Endothelial cell of umbilical vein (primary cell): ENCODE data around the gene DARS2. TPM values are rescaled to one million over a fixed set of nuclear protein-coding genes. Genes with fewer than 3 reads are reported as not detected.

Experiments
- BruUV-seq: library from RNA; stranded (reverse); fragments of 400-500 nt; replicated peaks from 2 replicates; lab custom pipeline; 2021; lab: Mats Ljungman, UMichigan
- CTCF ChIA-PET: fragments of 300-600, 350-600 bp; sonication (Branson Sonifier 250); formaldehyde crosslinking; loops from one replicate; lab custom pipeline; 2021; ENCODE audit warnings: antibody characterized with exemption, inconsistent platforms; lab: Charles Lee
- POLR2A ChIA-PET: fragments of 300-600, 350-600 bp; sonication (Branson Sonifier 250); formaldehyde crosslinking; loops from one replicate; lab custom pipeline; 2021; ENCODE audit warnings: antibody characterized with exemption, inconsistent platforms; lab: Charles Lee
- DNase-seq: peaks from one replicate; pipeline ENCODE4 v3.0.0-alpha.2; 2011; ENCODE audit warnings: low read depth, low spot score
- FAIRE-seq: peaks from 2 replicates; lab custom pipeline; 2011; peaks lifted over from hg19 to GRCh38; lab: Jason Lieb, UNC
- H2AFZ ChIP-seq: 2 replicates; pipeline ENCODE4 v1.6.0; 2012; ENCODE audit warnings: low read depth, low read length, control low read depth, inconsistent platforms
- H3K27ac ChIP-seq: 2 replicates; pipeline ENCODE4 v1.5.1; 2011; ENCODE audit warnings: low read depth, mild to moderate bottlenecking, control low read depth, low read length, moderate library complexity; ENCODE audit not compliant: insufficient read depth
- H3K27me3 ChIP-seq, 2 experiments: 2 replicates each; pipeline versions ENCODE4 v1.6.0 to v1.6.1; 2011; ENCODE audit warnings: low read length in 2 of 2, mixed read lengths in 1 of 2; ENCODE audit not compliant: control insufficient read depth in 2 of 2, insufficient read depth in 2 of 2
- H3K36me3 ChIP-seq, 2 experiments: 2 replicates in 1 of 2; 3 replicates in 1 of 2; pipeline ENCODE4 v1.5.1; 2011; ENCODE audit warnings: low read length in 2 of 2, mild to moderate bottlenecking in 1 of 2, moderate library complexity in 1 of 2; ENCODE audit not compliant: control insufficient read depth in 2 of 2, insufficient read depth in 2 of 2; ENCODE audit errors: extremely low read depth in 1 of 2
- H3K4me1 ChIP-seq: 3 replicates; pipeline ENCODE4 v1.5.1; 2011; ENCODE audit warnings: mild to moderate bottlenecking, low read length; ENCODE audit not compliant: control insufficient read depth, insufficient read depth; ENCODE audit errors: extremely low read depth
- H3K4me2 ChIP-seq: 2 replicates; pipeline ENCODE4 v1.6.1; 2011; ENCODE audit warnings: low read length, control low read depth, mixed read lengths; ENCODE audit not compliant: insufficient read depth
- H3K4me3 ChIP-seq, 3 experiments: fragments of 200-600 bp in 1 of 3; sonication (generic), shearing (Covaris generic) in 1 of 3; replicated peaks in 1 of 3; 2 replicates each; pipeline ENCODE4 v1.5.1; 2011 to 2016; ENCODE audit warnings: control low read depth in 3 of 3, low read length in 3 of 3, mild to moderate bottlenecking in 2 of 3, inconsistent platforms in 1 of 3, low read depth in 1 of 3, moderate library complexity in 1 of 3; ENCODE audit not compliant: insufficient read depth in 1 of 3
- H3K79me2 ChIP-seq: 2 replicates; pipeline ENCODE4 v1.6.0; 2012; ENCODE audit warnings: low read length, inconsistent platforms; ENCODE audit not compliant: control insufficient read depth, insufficient read depth
- H3K9ac ChIP-seq: replicated peaks from 2 replicates; pipeline ENCODE3; 2011; ENCODE audit warnings: low read length, control low read depth; ENCODE audit not compliant: insufficient read depth; ENCODE audit errors: extremely low read depth
- H3K9me1 ChIP-seq: replicated peaks from 3 replicates; pipeline ENCODE4 v1.6.0; 2011; ENCODE audit warnings: mild to moderate bottlenecking, low read length; ENCODE audit not compliant: control insufficient read depth, insufficient read depth; ENCODE audit errors: extremely low read depth
- H3K9me3 ChIP-seq: replicated peaks from 2 replicates; pipeline ENCODE4 v1.5.1; 2012; ENCODE audit warnings: low read length, inconsistent platforms; ENCODE audit not compliant: control insufficient read depth, insufficient read depth
- H4K20me1 ChIP-seq: replicated peaks from 2 replicates; pipeline ENCODE3; 2011; ENCODE audit warnings: mild to moderate bottlenecking, low read length; ENCODE audit not compliant: control insufficient read depth, insufficient read depth; ENCODE audit errors: extremely low read depth
- CTCF ChIP-seq, 2 donors: IDR thresholded peaks; 1 replicate in 1 of 2; 2 replicates in 1 of 2; pipeline ENCODE4 v1.5.1; 2011; ENCODE audit warnings: low read length in 2 of 2, mild to moderate bottlenecking in 2 of 2, moderate library complexity in 2 of 2, control low read depth in 1 of 2, inconsistent platforms in 1 of 2, low read depth in 1 of 2; ENCODE audit not compliant: insufficient read depth in 1 of 2; ENCODE audit errors: extremely low read depth in 1 of 2
- EZH2 ChIP-seq: IDR thresholded peaks from 2 replicates; pipeline ENCODE4 v1.6.1; 2012; ENCODE audit warnings: borderline replicate concordance, low read depth, mild to moderate bottlenecking, moderate library complexity, low read length, inconsistent platforms; ENCODE audit not compliant: severe bottlenecking
- FOS ChIP-seq: IDR thresholded peaks from 2 replicates; pipeline ENCODE4 v1.6.1; 2011; ENCODE audit warnings: mild to moderate bottlenecking, low read length, moderate library complexity, borderline replicate concordance; ENCODE audit not compliant: insufficient read depth
- GATA2 ChIP-seq: IDR thresholded peaks from 2 replicates; pipeline ENCODE4 v1.7.0; 2011; ENCODE audit warnings: low read depth, mild to moderate bottlenecking, moderate library complexity, mixed read lengths, low read length; ENCODE audit not compliant: insufficient read length, insufficient read depth
- JUN ChIP-seq: IDR thresholded peaks from 2 replicates; pipeline ENCODE4 v1.6.1; 2011; ENCODE audit warnings: borderline replicate concordance, low read depth; ENCODE audit not compliant: insufficient read length, insufficient read depth
- MAX ChIP-seq: IDR thresholded peaks from 2 replicates; pipeline ENCODE4 v1.6.1; 2011; ENCODE audit not compliant: insufficient read depth, insufficient read length
- MYC ChIP-seq: IDR thresholded peaks from one replicate; pipeline ENCODE4 v1.6.1; 2011; ENCODE audit warnings: mild to moderate bottlenecking, low read depth, low read length
- POLR2A ChIP-seq: IDR thresholded peaks from 2 replicates; pipeline ENCODE4 v1.6.1; 2012; ENCODE audit warnings: low read depth, mild to moderate bottlenecking, control low read depth, low read length
- POLR2AphosphoS5 ChIP-seq: IDR thresholded peaks from 2 replicates; pipeline ENCODE4 v1.6.1; 2012; ENCODE audit warnings: low read depth, mild to moderate bottlenecking, control low read depth, low read length, moderate library complexity; ENCODE audit not compliant: insufficient read depth
- dilution Hi-C: fragments of 300-500 bp; cut with MboI; formaldehyde crosslinking; loops from one replicate; pipeline ENCODE4 v1.15.0; 2019; ENCODE audit warnings: low sequenced_read_pairs; ENCODE audit not compliant: extremely low pct_ligation_motif_present
- intact Hi-C: fragments of 100-400 bp; cut with micrococcal nuclease; formaldehyde crosslinking; loops from one replicate; pipeline ENCODE4 v1.10.0; 2022
- polyA plus RNA-seq, 4 experiments: library from polyadenylated mRNA; depleted of rRNA in 3 of 4; stranded (reverse) in 3 of 4; unstranded in 1 of 4; fragments of >200 nt; gene quantifications; 2 replicates each; pipeline versions ENCODE4 v1.2.1 to v1.2.3, GENCODE V29; 2011 to 2012; ENCODE audit warnings: missing spikeins in 1 of 4
- total RNA-seq: library from RNA; stranded (reverse); gene quantifications from 2 replicates; pipeline ENCODE4 v1.2.3, GENCODE V29; 2021

The DARS2 gene
- total and polyA plus RNA-seq, 2 donors (not counting 3 experiments of a cell fraction or from before 2014, with no cell fraction given) = 17.4 to 33.6 TPM

GRCh38 chr1:173818459-173818858, 6.0 kb upstream of the DARS2 start:
- Histone ChIP-seq H3K9me1 (no peaks in the 10 kb centered on the region), H3K4me3 (no peak overlapping the region), H3K27me3 (no peaks in the 10 kb centered on the region), H3K4me2 (no peak overlapping the region), H4K20me1 (no peaks in the 10 kb centered on the region), H3K9ac (no peak overlapping the region), H3K27ac (no peak overlapping the region), H3K79me2 (peaks cover 86% of the 10 kb centered on the region), H3K9me3 (no peaks in the 10 kb centered on the region), H2AFZ (no peak overlapping the region), H3K4me1 (peaks cover 9% of the 10 kb centered on the region), H3K36me3 (no peaks in the 10 kb centered on the region)
- no TSS peak for BruUV-seq
- POLR2A ChIA-PET = no interaction called here
- FAIRE-seq = no peak
- TF ChIP-seq MYC (no peak), JUN (no peak), POLR2A (no peak), FOS (no peak), POLR2AphosphoS5 (no peak), GATA2 (no peak), EZH2 (no peak), MAX (no peak), CTCF (IDR thresholded peaks at IDR 0.05; ENCODE audit: extremely low read depth in 1 of 2, insufficient read depth in 1 of 2, low read depth in 1 of 2, low read length in 2 of 2) (no peak)
- dilution Hi-C loops (no loop called here), intact Hi-C loops (no loop called here)
- DNase-seq = no peak
- CTCF ChIA-PET = no interaction called here
